Transverse colon (tissue), 3 donors: ENCODE data around the gene SBNO1.

Experiments used
- EP300 ChIP-seq: sonication (generic); formaldehyde crosslinking; IDR thresholded peaks from one replicate; pipeline ENCODE4 v1.6.1; 2017; ENCODE audit warnings: antibody characterized with exemption, low read depth
- POLR2A ChIP-seq: fragments of 450-650 bp; IDR thresholded peaks from one replicate; pipeline ENCODE4 v1.6.1; 2016; ENCODE audit warnings: antibody characterized with exemption, mild to moderate bottlenecking, moderate library complexity
- TF ChIP-seq, protein P1 (sequence below), 5 experiments: fragments of 200-600 bp in 3 of 5; fragments of 450-650 bp in 2 of 5; sonication (generic) in 3 of 5; IDR thresholded peaks; 1 replicate in 2 of 5; 2 replicates in 3 of 5; pipeline ENCODE4 v1.5.1; 2016 to 2017; ENCODE audit warnings: antibody characterized with exemption in 5 of 5, inconsistent platforms in 3 of 5, mild to moderate bottlenecking in 2 of 5, moderate library complexity in 1 of 5

DNA sequence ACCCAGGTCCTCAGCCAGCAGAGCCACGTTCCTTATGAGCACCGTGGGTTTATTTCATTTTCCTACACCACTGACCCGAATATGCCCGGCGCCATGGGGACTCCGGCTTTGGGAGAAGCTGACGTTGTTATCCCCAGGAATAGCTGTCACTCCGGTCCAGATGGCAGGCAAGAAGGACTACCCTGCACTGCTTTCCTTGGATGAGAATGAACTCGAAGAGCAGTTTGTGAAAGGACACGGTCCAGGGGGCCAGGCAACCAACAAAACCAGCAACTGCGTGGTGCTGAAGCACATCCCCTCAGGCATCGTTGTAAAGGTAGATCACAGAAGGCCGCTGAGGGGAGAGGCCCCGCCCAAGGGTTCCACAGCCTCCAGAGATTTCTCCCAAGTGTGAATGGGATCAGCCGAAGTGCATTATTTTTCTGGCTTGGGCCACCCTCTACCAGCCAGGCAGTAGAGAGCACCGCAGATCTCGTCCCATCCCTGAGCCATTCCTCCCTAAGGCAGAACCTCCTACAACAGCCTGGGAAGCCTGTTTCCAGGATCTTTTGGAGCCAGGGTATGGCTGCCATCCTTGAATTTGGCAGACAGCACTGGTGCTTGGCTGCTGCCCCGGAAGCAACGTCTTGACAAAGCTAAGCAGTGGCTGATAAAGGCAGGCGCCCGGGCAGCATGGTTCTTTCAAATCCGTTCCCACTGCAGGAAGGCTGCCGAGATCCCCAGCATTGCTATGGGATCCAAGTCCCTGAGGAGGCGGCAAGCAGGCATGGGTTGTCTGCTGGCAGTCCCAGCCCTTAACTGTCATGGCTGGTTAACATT is 110.8 kb downstream of the SBNO1 start:
- TF ChIP-seq, protein P1, sequence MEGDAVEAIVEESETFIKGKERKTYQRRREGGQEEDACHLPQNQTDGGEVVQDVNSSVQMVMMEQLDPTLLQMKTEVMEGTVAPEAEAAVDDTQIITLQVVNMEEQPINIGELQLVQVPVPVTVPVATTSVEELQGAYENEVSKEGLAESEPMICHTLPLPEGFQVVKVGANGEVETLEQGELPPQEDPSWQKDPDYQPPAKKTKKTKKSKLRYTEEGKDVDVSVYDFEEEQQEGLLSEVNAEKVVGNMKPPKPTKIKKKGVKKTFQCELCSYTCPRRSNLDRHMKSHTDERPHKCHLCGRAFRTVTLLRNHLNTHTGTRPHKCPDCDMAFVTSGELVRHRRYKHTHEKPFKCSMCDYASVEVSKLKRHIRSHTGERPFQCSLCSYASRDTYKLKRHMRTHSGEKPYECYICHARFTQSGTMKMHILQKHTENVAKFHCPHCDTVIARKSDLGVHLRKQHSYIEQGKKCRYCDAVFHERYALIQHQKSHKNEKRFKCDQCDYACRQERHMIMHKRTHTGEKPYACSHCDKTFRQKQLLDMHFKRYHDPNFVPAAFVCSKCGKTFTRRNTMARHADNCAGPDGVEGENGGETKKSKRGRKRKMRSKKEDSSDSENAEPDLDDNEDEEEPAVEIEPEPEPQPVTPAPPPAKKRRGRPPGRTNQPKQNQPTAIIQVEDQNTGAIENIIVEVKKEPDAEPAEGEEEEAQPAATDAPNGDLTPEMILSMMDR (IDR thresholded peaks at IDR 0.05), result no peak
- TF ChIP-seq EP300 (no peak), POLR2A (no peak)
